GM23248 (cell line): ENCODE data around the gene ERC2. TPM values are rescaled to one million over a fixed set of nuclear protein-coding genes. Genes with fewer than 3 reads are reported as not detected.

Experiments used
- DNase-seq: peaks from one replicate; pipeline ENCODE4 v3.0.0-alpha.2; 2015
- H2AFZ ChIP-seq: fragments of 200-600 bp; sonication (generic); 2 replicates; pipeline ENCODE4 v1.6.1; 2016; ENCODE audit warnings: antibody characterized with exemption
- H3F3A ChIP-seq: fragments of 200-600 bp; sonication (generic); 2 replicates; pipeline ENCODE4 v1.6.1; 2016; ENCODE audit warnings: mild to moderate bottlenecking, antibody characterized with exemption, mixed run types; ENCODE audit not compliant: insufficient read depth
- H3K27ac ChIP-seq: fragments of 200-600 bp; sonication (generic); 2 replicates; pipeline ENCODE4 v1.5.1; 2016; ENCODE audit warnings: mild to moderate bottlenecking
- H3K27me3 ChIP-seq: fragments of 200-600 bp; sonication (generic); replicated peaks from 2 replicates; pipeline ENCODE4 v1.6.1; 2016; ENCODE audit warnings: mild to moderate bottlenecking; ENCODE audit not compliant: insufficient read depth
- H3K36me3 ChIP-seq: fragments of 200-600 bp; sonication (generic); 2 replicates; pipeline ENCODE4 v1.6.1; 2016; ENCODE audit warnings: low read depth, mild to moderate bottlenecking
- H3K4me1 ChIP-seq: fragments of 200-600 bp; sonication (generic); 2 replicates; pipeline ENCODE4 v1.6.1; 2016; ENCODE audit warnings: mild to moderate bottlenecking; ENCODE audit not compliant: insufficient read depth
- H3K4me2 ChIP-seq: fragments of 200-600 bp; sonication (generic); one replicate; pipeline ENCODE4 v1.6.1; 2016; ENCODE audit warnings: mild to moderate bottlenecking; ENCODE audit not compliant: unreplicated experiment
- H3K4me3 ChIP-seq: fragments of 200-600 bp; sonication (generic); 2 replicates; pipeline ENCODE4 v1.5.1; 2016; ENCODE audit warnings: mild to moderate bottlenecking
- H3K79me2 ChIP-seq: fragments of 200-600 bp; sonication (generic); 2 replicates; pipeline ENCODE4 v1.6.1; 2016; ENCODE audit warnings: mild to moderate bottlenecking; ENCODE audit not compliant: insufficient read depth
- H3K9ac ChIP-seq: fragments of 200-600 bp; sonication (generic); 2 replicates; pipeline ENCODE4 v1.6.1; 2016; ENCODE audit warnings: mild to moderate bottlenecking
- H3K9me2 ChIP-seq: fragments of 200-600 bp; sonication (generic); 2 replicates; pipeline ENCODE4 v1.6.1; 2016; ENCODE audit warnings: mixed run types, mild to moderate bottlenecking, moderate library complexity; ENCODE audit not compliant: insufficient read depth
- H3K9me3 ChIP-seq: fragments of 200-600 bp; sonication (generic); one replicate; pipeline ENCODE4 v1.6.1; 2017; ENCODE audit warnings: low read depth
- H4K20me1 ChIP-seq: fragments of 200-600 bp; sonication (generic); 2 replicates; pipeline ENCODE4 v1.6.0; 2016; ENCODE audit not compliant: insufficient read depth
- EZH2 ChIP-seq: fragments of 200-600 bp; sonication (generic); IDR thresholded peaks from 2 replicates; pipeline ENCODE4 v1.6.1; 2018; ENCODE audit warnings: antibody characterized with exemption, mild to moderate bottlenecking; ENCODE audit not compliant: insufficient read depth, poor library complexity, severe bottlenecking
- EZH2phosphoT487 ChIP-seq: fragments of 200-600 bp; sonication (generic); IDR thresholded peaks from 2 replicates; pipeline ENCODE4 v1.6.1; 2018; ENCODE audit warnings: antibody characterized with exemption, moderate library complexity, mild to moderate bottlenecking, low read depth; ENCODE audit not compliant: insufficient read depth
- WGBS, 2 experiments: methylation state at CpG; one replicate each; pipeline ENCODE4 v1.1.6; 2015 to 2017; ENCODE audit warnings: low lambda C conversion rate in 2 of 2, low coverage in 1 of 2; ENCODE audit errors: missing lambda C conversion rate in 2 of 2; 5-methylcytosine and 5-hydroxymethylcytosine counted together
- in situ Hi-C: fragments of 300-500 bp; cut with MboI; formaldehyde crosslinking; loops from 2 replicates; pipeline ENCODE4 v1.15.0; 2020
- polyA plus RNA-seq: library from polyadenylated mRNA; unstranded; fragments of >200 nt; fragmentation: Nextera tagmentation; extraction: Ambion mirVana; gene quantifications from 2 replicates; pipeline ENCODE4 v1.2.1, GENCODE V29; 2016
- total RNA-seq: library from RNA; depleted of rRNA; stranded (reverse); fragments of >200 nt; shearing (Covaris generic); gene quantifications from 2 replicates; pipeline ENCODE4 v1.2.3, GENCODE V29; 2014

ERC2 gene
- total and polyA plus RNA-seq, 2 experiments from 2014 or later, result not detected

DNA sequence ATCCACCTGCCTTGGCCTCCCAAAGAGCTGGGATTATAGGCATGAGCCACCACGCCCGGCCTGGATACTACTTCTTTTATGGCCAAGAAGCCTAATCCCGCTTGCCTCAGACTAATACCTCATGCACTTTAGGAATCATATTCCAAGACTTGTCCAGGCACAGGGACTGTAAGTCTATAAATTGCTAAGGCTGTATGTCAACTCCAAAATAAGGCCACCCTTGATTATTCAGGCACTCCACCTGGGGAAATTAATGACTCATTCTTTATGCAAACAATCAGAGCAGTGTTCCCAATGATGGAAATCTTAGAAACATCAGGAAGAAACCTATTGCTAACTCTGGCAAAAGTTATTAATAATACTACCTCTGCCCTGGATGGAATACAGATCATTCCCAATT, 98.4 kb downstream of the ERC2 start:
- 66 to 68% methylated on average over 3 of the region's 3 CpGs for WGBS, 2 experiments
- Histone ChIP-seq H3K27me3 (0 out of 2 replicates have a peak, but pooled peaks cover 4% of the 10 kb centered on the region), H4K20me1 (no peaks in the 10 kb centered on the region), H3K9me3 (no peaks in the 10 kb centered on the region), H3F3A (no peaks in the 10 kb centered on the region), H3K9me2 (no peaks in the 10 kb centered on the region), H3K4me2 (no peak overlapping the region), H3K4me1 (no peaks in the 10 kb centered on the region), H2AFZ (no peak overlapping the region), H3K4me3 (no peak overlapping the region), H3K27ac (no peak overlapping the region), H3K79me2 (no peaks in the 10 kb centered on the region), H3K9ac (no peak overlapping the region), H3K36me3 (no peaks in the 10 kb centered on the region)
- DNase-seq, result no peak
- in situ Hi-C loops, result no loop called here
- TF ChIP-seq EZH2phosphoT487 (no peak), EZH2 (no peak)

DNA sequence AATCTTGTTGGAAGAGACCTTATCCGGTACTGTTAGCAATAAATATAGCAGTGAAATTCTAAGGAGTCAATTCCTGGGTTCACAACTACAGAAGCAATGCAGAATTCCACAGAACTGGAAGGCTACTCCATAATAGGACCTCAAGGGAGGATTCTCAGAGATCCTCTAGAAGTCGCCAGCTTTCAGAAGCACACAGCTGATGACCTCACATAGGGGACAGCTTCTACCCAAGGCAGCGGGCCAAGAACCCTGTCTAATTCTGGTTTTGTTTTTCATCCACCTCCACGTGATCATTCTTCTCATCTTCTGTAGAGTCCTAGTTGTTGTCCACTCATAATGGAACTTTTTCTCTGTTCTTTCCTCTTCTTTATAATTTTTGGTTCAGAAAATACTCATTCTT, 99.4 kb downstream of the ERC2 start:
- no peaks in the 10 kb centered on the region for H3K4me1 ChIP-seq
- no peaks in the 10 kb centered on the region for H3K9me3 ChIP-seq
- H3K36me3 ChIP-seq, result no peaks in the 10 kb centered on the region
- H2AFZ ChIP-seq, result no peak overlapping the region
- WGBS, 2 experiments, result 38 to 40% methylated on average over 4 of the region's 4 CpGs
- H3K4me2 ChIP-seq, result no peak overlapping the region
- no peak overlapping the region for H3K9ac ChIP-seq
- no peak for DNase-seq
- no peak for TF ChIP-seq EZH2
- TF ChIP-seq EZH2phosphoT487, result no peak
- H3K27me3 ChIP-seq, result 0 out of 2 replicates have a peak, but pooled peaks cover 4% of the 10 kb centered on the region
- in situ Hi-C loops, result no loop called here
- no peak overlapping the region for H3K27ac ChIP-seq
- H3K79me2 ChIP-seq, result no peaks in the 10 kb centered on the region
- H3K4me3 ChIP-seq, result no peak overlapping the region
- no peaks in the 10 kb centered on the region for H3F3A ChIP-seq
- no peaks in the 10 kb centered on the region for H3K9me2 ChIP-seq
- H4K20me1 ChIP-seq, result no peaks in the 10 kb centered on the region

GRCh38 chr3:56366641-56367162, 101.6 kb downstream of the ERC2 start:
- no peaks in the 10 kb centered on the region for H3K79me2 ChIP-seq
- no peaks in the 10 kb centered on the region for H3F3A ChIP-seq
- in situ Hi-C loops, result no loop called here
- H3K4me1 ChIP-seq, result no peaks in the 10 kb centered on the region
- H3K4me2 ChIP-seq, result no peak overlapping the region
- no peak overlapping the region for H3K4me3 ChIP-seq
- 0 out of 2 replicates have a peak, but pooled peaks cover 4% of the 10 kb centered on the region for H3K27me3 ChIP-seq
- H4K20me1 ChIP-seq, result no peaks in the 10 kb centered on the region
- no peak overlapping the region for H3K9ac ChIP-seq
- H3K27ac ChIP-seq, result no peak overlapping the region
- no peak for DNase-seq
- H3K9me3 ChIP-seq, result no peaks in the 10 kb centered on the region
- no peak overlapping the region for H2AFZ ChIP-seq
- TF ChIP-seq EZH2phosphoT487 (no peak), EZH2 (no peak)
- H3K36me3 ChIP-seq, result no peaks in the 10 kb centered on the region
- H3K9me2 ChIP-seq, result no peaks in the 10 kb centered on the region
- 29 to 34% methylated on average over 4 of the region's 4 CpGs for WGBS, 2 experiments

- no peak for DNase-seq
- Histone ChIP-seq H4K20me1 (no peaks in the 10 kb centered on the region), H2AFZ (no peak overlapping the region), H3K27me3 (0 out of 2 replicates have a peak, but pooled peaks cover 4% of the 10 kb centered on the region), H3K4me1 (no peaks in the 10 kb centered on the region), H3K79me2 (no peaks in the 10 kb centered on the region), H3K9me3 (no peaks in the 10 kb centered on the region), H3K9ac (no peak overlapping the region), H3K9me2 (no peaks in the 10 kb centered on the region), H3K4me2 (no peak overlapping the region), H3K36me3 (no peaks in the 10 kb centered on the region), H3K27ac (no peak overlapping the region), H3F3A (no peaks in the 10 kb centered on the region), H3K4me3 (no peak overlapping the region)
- in situ Hi-C loops, result no loop called here
- WGBS, 2 experiments, result 4 to 7% methylated on average over 4 of the region's 4 CpGs
- no peak for TF ChIP-seq EZH2phosphoT487
- no peak for TF ChIP-seq EZH2
Observed at GRCh38 chr3:56365905-56366640, 102.2 kb downstream of the ERC2 start.
